A549 (cell line): Measurements from ENCODE around the gene CRBN. TPM values are rescaled to one million over a fixed set of nuclear protein-coding genes. Genes with fewer than 3 reads are reported as not detected.

Experiments used
- ATAC-seq, 2 experiments: fragments of 200-7000 bp in 1 of 2; fragments of >200 bp in 1 of 2; cut with Nextera tagmentation in 1 of 2; cut with Tn5 transposase in 1 of 2; 3 replicates each; pipeline versions ENCODE4 v1.8.0 to v1.9.1; 2018 to 2020; ENCODE audit warnings: mild to moderate bottlenecking in 1 of 2, moderate library complexity in 1 of 2
- CTCF ChIA-PET: fragments of 300-600 bp; sonication (Branson Sonifier 250); formaldehyde crosslinking; extraction: SDS; loops from one replicate; lab custom pipeline; 2021; ENCODE audit warnings: antibody characterized with exemption, inconsistent platforms; lab: Yijun Ruan, JAX
- POLR2A ChIA-PET: fragments of 350-600 bp; formaldehyde crosslinking; extraction: SDS; loops from one replicate; lab custom pipeline; 2021; ENCODE audit warnings: antibody characterized with exemption, inconsistent platforms; lab: Yijun Ruan, JAX
- DNase-seq, 2 experiments: peaks; one replicate each; pipeline versions ENCODE4 v3.0.0 to v3.0.0-alpha.2; 2011 to 2016; ENCODE audit warnings: low read depth in 1 of 2, low spot score in 1 of 2
- FAIRE-seq: peaks from 2 replicates; lab custom pipeline; 2011; peaks lifted over from hg19 to GRCh38; lab: Jason Lieb, UNC
- H3K27ac ChIP-seq, 2 experiments: fragments of >200 bp; sonication (Bioruptor Twin); formaldehyde crosslinking; 3 replicates each; pipeline ENCODE4 v1.5.1; 2016 to 2017
- H3K4me1 ChIP-seq: fragments of >200 bp; sonication (Bioruptor Twin); formaldehyde crosslinking; 3 replicates; pipeline ENCODE4 v1.6.1; 2016
- H3K4me2 ChIP-seq: fragments of >200 bp; sonication (Bioruptor Twin); formaldehyde crosslinking; 3 replicates; pipeline ENCODE4 v1.6.1; 2016
- H3K4me3 ChIP-seq: fragments of >200 bp; sonication (Bioruptor Twin); formaldehyde crosslinking; 3 replicates; pipeline ENCODE4 v1.5.1; 2016
- H3K9me3 ChIP-seq: fragments of >200 bp; sonication (Bioruptor Twin); formaldehyde crosslinking; 3 replicates; pipeline ENCODE4 v1.6.1; 2016
- BHLHE40 ChIP-seq: IDR thresholded peaks from 2 replicates; pipeline ENCODE4 v1.6.1; 2012; ENCODE audit warnings: low read depth, low read length, inconsistent platforms
- CBX2 ChIP-seq: fragments of 200-600 bp; sonication (generic); IDR thresholded peaks from 2 replicates; pipeline ENCODE4 v1.6.1; 2016; ENCODE audit warnings: low read depth, mild to moderate bottlenecking, borderline replicate concordance
- CEBPB ChIP-seq, 2 experiments: fragments of >200 bp in 1 of 2; sonication (Bioruptor Twin) in 1 of 2; formaldehyde crosslinking in 1 of 2; IDR thresholded peaks; 2 replicates each; pipeline ENCODE4 v1.6.1; 2012 to 2016
- CHD4 ChIP-seq: fragments of 200-600 bp; sonication (generic); IDR thresholded peaks from 2 replicates; pipeline ENCODE4 v1.6.1; 2016; ENCODE audit warnings: antibody characterized with exemption, mild to moderate bottlenecking, borderline replicate concordance
- FOSB ChIP-seq: fragments of 250-450 bp; sonication (Bioruptor Pico); IDR thresholded peaks from 2 replicates; pipeline ENCODE4 v1.5.0; 2020; ENCODE audit warnings: mild to moderate bottlenecking, moderate library complexity
- FOSL2 ChIP-seq, 2 experiments: fragments of 450-650 bp in 1 of 2; fragments of >200 bp in 1 of 2; sonication (Bioruptor Twin) in 1 of 2; formaldehyde crosslinking; IDR thresholded peaks; 2 replicates each; pipeline versions ENCODE4 v1.5.0 to v1.6.1; 2016 to 2020; ENCODE audit warnings: mild to moderate bottlenecking in 1 of 2, moderate library complexity in 1 of 2
- FOXS1 ChIP-seq: fragments of 250-450 bp; sonication (Bioruptor Pico); IDR thresholded peaks from 2 replicates; pipeline ENCODE4 v1.5.0; 2020; ENCODE audit warnings: mild to moderate bottlenecking, moderate library complexity
- HEYL ChIP-seq: fragments of 250-450 bp; sonication (Bioruptor Pico); IDR thresholded peaks from 2 replicates; pipeline ENCODE4 v1.8.0; 2021; ENCODE audit warnings: mild to moderate bottlenecking, moderate library complexity
- HOXA7 ChIP-seq: fragments of 250-450 bp; sonication (Bioruptor Pico); IDR thresholded peaks from 2 replicates; pipeline ENCODE4 v1.5.0; 2020; ENCODE audit warnings: mild to moderate bottlenecking, moderate library complexity
- JUNB ChIP-seq: fragments of >200 bp; sonication (Bioruptor Twin); formaldehyde crosslinking; IDR thresholded peaks from 2 replicates; pipeline ENCODE4 v1.6.1; 2016
- MAZ ChIP-seq: fragments of 150-350 bp; IDR thresholded peaks from 2 replicates; pipeline ENCODE4 v1.6.1; 2014; ENCODE audit warnings: antibody characterized with exemption, low read depth, low read length, borderline replicate concordance
- MYC ChIP-seq: IDR thresholded peaks from 2 replicates; pipeline ENCODE4 v1.6.1; 2012; ENCODE audit warnings: mild to moderate bottlenecking, inconsistent platforms, low read length, improper control_type of control experiment, borderline replicate concordance
- NPAS2 ChIP-seq: fragments of 250-450 bp; sonication (Bioruptor Pico); IDR thresholded peaks from 2 replicates; pipeline ENCODE4 v1.8.0; 2022; ENCODE audit warnings: mild to moderate bottlenecking, moderate library complexity, borderline replicate concordance
- PHF8 ChIP-seq: fragments of 200-600 bp; sonication (generic); IDR thresholded peaks from 2 replicates; pipeline ENCODE4 v1.6.1; 2016; ENCODE audit warnings: low read depth, mild to moderate bottlenecking, antibody characterized with exemption, moderate library complexity, borderline replicate concordance
- RCOR1 ChIP-seq: fragments of 150-350 bp; IDR thresholded peaks from 2 replicates; pipeline ENCODE4 v1.6.1; 2014; ENCODE audit warnings: antibody characterized with exemption, low read length, low read depth
- RNF2 ChIP-seq: fragments of 200-600 bp; sonication (generic); IDR thresholded peaks from 2 replicates; pipeline ENCODE4 v1.6.1; 2016; ENCODE audit warnings: low read depth, mild to moderate bottlenecking, antibody characterized with exemption, moderate library complexity, borderline replicate concordance
- SMC3 ChIP-seq: fragments of >200 bp; sonication (Bioruptor Twin); formaldehyde crosslinking; IDR thresholded peaks from 3 replicates; pipeline ENCODE4 v1.6.1; 2018; ENCODE audit warnings: inconsistent platforms
- SREBF2 ChIP-seq: fragments of 450-650 bp; IDR thresholded peaks from 2 replicates; pipeline ENCODE4 v1.6.1; 2014; ENCODE audit warnings: mild to moderate bottlenecking, moderate library complexity
- ZSCAN20 ChIP-seq: fragments of 250-450 bp; sonication (Bioruptor Pico); IDR thresholded peaks from 2 replicates; pipeline ENCODE4 v1.8.0; 2022; ENCODE audit warnings: mild to moderate bottlenecking, moderate library complexity
- WGBS: methylation state at CpG from one replicate; pipeline ENCODE4 v1.1.6; 2017; ENCODE audit errors: missing lambda C conversion rate; 5-methylcytosine and 5-hydroxymethylcytosine counted together
- polyA plus RNA-seq, 4 experiments: library from polyadenylated mRNA; depleted of rRNA in 3 of 4; stranded (reverse); fragments of >200 nt; fragmentation: RNase III in 1 of 4; extraction: RNeasy Plus Mini Kit Qiagen cat#74134 plus additional on column Dnase treatment in 1 of 4; gene quantifications; 2 replicates in 3 of 4; 3 replicates in 1 of 4; pipeline ENCODE4 v1.2.3, GENCODE V29; 2011 to 2017
- TF ChIP-seq, protein P1 (sequence below): IDR thresholded peaks from 2 replicates; pipeline ENCODE4 v1.6.1; 2012
- TF ChIP-seq, protein P2 (sequence below): fragments of >200 bp; sonication (Bioruptor Twin); formaldehyde crosslinking; IDR thresholded peaks from 3 replicates; pipeline ENCODE4 v1.6.1; 2016
- TF ChIP-seq, protein P3 (sequence below): fragments of >200 bp; sonication (Bioruptor Twin); formaldehyde crosslinking; IDR thresholded peaks from 2 replicates; pipeline ENCODE4 v1.6.1; 2016
- TF ChIP-seq, protein P4 (sequence below): fragments of >200 bp; sonication (Bioruptor Twin); formaldehyde crosslinking; IDR thresholded peaks from 3 replicates; pipeline ENCODE4 v1.5.1; 2016
- TF ChIP-seq, protein P5 (sequence below): fragments of 450-650 bp; IDR thresholded peaks from 2 replicates; pipeline ENCODE4 v1.6.1; 2014; ENCODE audit warnings: antibody characterized with exemption
- TF ChIP-seq, protein P6 (sequence below): fragments of 150-350 bp; IDR thresholded peaks from 2 replicates; pipeline ENCODE4 v1.6.1; 2014; ENCODE audit warnings: low read depth, mild to moderate bottlenecking, low read length
- TF ChIP-seq, protein P7 (sequence below): fragments of 250-450 bp; sonication (Bioruptor Pico); IDR thresholded peaks from 2 replicates; pipeline ENCODE4 v1.5.0; 2020; ENCODE audit warnings: low read depth, mild to moderate bottlenecking, moderate library complexity
- TF ChIP-seq, protein P8 (sequence below): IDR thresholded peaks from 2 replicates; pipeline ENCODE4 v1.6.1; 2012

The CRBN gene
- polyA plus RNA-seq, 2 of the 4 experiments (the other 2 are of a cell fraction) = 21.8 to 41.0 TPM

DNA sequence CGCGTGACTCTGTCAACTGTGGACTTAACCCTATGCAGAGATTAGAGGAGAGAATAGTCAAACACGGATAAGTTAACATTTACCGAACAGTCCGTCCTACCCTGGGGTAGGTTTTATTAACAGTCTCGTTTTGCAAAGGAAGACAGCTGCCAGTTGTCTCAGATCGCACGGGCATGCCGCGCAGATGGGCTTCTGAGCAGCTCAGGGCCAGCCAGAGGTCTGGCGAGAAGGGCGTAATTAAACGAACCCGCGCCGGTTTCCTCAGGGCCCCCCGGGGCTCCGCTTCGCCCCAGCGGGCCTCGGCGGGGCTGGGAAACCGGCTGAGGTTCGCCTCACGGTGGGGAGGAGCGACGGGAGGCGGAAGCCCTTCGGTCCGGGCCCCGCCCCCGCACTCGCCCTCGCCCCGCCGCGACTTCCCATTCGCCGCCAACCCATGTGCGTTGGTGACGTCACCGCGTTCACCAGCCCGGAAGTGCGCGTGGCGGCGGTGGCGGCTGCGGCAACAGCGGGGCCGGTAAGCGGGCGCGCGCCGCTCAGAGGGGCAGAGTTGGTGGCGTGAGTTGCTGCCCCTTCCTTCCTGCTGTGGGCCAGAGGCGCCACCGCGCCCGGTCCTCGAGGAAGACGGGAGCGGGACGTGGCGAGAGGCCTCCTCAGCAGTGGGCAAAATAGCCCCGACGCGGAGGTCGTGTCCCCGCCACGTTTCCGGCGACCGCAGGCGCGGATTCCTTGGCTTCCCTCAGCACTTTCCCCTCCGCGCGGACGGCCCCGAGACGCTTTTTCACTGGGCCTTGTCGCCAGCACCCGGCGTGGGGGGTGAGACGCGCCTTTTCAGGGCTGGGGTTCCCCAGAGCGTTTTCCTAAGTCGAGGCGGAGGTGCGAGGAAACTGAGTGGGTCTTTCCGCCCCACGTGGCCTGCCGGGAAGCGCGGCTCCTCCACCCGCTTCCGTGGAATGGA lies 52.7 kb downstream of the CRBN start, which contains the start of gene TRNT1 (continued):
- TF ChIP-seq, protein P1, sequence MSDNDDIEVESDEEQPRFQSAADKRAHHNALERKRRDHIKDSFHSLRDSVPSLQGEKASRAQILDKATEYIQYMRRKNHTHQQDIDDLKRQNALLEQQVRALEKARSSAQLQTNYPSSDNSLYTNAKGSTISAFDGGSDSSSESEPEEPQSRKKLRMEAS = peak; percentile 93
- TF ChIP-seq BHLHE40 (no peak), SREBF2 (no peak), MAZ (no peak), NPAS2 (no peak)
- TF ChIP-seq, protein P2, sequence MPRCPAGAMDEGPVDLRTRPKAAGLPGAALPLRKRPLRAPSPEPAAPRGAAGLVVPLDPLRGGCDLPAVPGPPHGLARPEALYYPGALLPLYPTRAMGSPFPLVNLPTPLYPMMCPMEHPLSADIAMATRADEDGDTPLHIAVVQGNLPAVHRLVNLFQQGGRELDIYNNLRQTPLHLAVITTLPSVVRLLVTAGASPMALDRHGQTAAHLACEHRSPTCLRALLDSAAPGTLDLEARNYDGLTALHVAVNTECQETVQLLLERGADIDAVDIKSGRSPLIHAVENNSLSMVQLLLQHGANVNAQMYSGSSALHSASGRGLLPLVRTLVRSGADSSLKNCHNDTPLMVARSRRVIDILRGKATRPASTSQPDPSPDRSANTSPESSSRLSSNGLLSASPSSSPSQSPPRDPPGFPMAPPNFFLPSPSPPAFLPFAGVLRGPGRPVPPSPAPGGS = peak; percentile 82; the same call in 2 of the 3 replicates
- TF ChIP-seq, protein P3, sequence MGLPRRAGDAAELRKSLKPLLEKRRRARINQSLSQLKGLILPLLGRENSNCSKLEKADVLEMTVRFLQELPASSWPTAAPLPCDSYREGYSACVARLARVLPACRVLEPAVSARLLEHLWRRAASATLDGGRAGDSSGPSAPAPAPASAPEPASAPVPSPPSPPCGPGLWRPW = no peak
- TF ChIP-seq, protein P4, sequence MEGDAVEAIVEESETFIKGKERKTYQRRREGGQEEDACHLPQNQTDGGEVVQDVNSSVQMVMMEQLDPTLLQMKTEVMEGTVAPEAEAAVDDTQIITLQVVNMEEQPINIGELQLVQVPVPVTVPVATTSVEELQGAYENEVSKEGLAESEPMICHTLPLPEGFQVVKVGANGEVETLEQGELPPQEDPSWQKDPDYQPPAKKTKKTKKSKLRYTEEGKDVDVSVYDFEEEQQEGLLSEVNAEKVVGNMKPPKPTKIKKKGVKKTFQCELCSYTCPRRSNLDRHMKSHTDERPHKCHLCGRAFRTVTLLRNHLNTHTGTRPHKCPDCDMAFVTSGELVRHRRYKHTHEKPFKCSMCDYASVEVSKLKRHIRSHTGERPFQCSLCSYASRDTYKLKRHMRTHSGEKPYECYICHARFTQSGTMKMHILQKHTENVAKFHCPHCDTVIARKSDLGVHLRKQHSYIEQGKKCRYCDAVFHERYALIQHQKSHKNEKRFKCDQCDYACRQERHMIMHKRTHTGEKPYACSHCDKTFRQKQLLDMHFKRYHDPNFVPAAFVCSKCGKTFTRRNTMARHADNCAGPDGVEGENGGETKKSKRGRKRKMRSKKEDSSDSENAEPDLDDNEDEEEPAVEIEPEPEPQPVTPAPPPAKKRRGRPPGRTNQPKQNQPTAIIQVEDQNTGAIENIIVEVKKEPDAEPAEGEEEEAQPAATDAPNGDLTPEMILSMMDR = no peak
- TF ChIP-seq, protein P5, sequence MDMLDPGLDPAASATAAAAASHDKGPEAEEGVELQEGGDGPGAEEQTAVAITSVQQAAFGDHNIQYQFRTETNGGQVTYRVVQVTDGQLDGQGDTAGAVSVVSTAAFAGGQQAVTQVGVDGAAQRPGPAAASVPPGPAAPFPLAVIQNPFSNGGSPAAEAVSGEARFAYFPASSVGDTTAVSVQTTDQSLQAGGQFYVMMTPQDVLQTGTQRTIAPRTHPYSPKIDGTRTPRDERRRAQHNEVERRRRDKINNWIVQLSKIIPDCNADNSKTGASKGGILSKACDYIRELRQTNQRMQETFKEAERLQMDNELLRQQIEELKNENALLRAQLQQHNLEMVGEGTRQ = peak; percentile 70
- TF ChIP-seq, all 56 proteins: peak for 12

DNA sequence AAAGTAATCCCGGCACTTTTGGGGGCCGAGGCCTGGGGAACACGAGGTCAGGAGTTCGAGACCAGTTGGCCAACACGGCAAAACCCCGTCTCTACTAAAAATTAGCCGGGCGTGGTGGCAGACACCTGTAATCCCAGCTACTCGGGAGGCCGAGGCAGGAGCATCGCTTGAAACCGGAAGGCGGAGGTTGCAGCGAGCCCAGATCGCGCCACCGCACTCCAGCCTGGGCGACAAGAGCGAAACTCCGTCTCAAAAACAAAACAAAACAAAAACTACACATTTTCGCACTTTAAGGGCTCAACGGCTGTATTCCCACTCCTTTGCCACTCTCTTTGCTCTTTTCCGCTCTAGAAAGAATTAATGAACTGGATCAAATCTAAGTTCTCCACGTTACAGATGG lies 53.5 kb downstream of the CRBN start:
- TF ChIP-seq ZSCAN20 (CRISPR knock-in tag) = no peak
- no peak for TF ChIP-seq JUNB
- TF ChIP-seq FOXS1 = no peak
- TF ChIP-seq RNF2 = no peak
- TF ChIP-seq FOSB (CRISPR knock-in tag) = no peak
- no peak for TF ChIP-seq SREBF2
- TF ChIP-seq CHD4 = no peak
- no peak for TF ChIP-seq HEYL
- TF ChIP-seq PHF8 = no peak
- TF ChIP-seq SMC3 = no peak
- TF ChIP-seq, protein P1 = no peak
- TF ChIP-seq FOSL2 (IDR thresholded peaks at IDR 0.05) = no peak
- TF ChIP-seq FOSL2 (CRISPR knock-in tag; IDR thresholded peaks at IDR 0.05) = no peak
- TF ChIP-seq CBX2 = no peak
- TF ChIP-seq, protein P6, sequence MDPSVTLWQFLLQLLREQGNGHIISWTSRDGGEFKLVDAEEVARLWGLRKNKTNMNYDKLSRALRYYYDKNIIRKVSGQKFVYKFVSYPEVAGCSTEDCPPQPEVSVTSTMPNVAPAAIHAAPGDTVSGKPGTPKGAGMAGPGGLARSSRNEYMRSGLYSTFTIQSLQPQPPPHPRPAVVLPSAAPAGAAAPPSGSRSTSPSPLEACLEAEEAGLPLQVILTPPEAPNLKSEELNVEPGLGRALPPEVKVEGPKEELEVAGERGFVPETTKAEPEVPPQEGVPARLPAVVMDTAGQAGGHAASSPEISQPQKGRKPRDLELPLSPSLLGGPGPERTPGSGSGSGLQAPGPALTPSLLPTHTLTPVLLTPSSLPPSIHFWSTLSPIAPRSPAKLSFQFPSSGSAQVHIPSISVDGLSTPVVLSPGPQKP = no peak
- no peak for TF ChIP-seq CEBPB (IDR thresholded peaks at IDR 0.05)
- TF ChIP-seq, protein P7, sequence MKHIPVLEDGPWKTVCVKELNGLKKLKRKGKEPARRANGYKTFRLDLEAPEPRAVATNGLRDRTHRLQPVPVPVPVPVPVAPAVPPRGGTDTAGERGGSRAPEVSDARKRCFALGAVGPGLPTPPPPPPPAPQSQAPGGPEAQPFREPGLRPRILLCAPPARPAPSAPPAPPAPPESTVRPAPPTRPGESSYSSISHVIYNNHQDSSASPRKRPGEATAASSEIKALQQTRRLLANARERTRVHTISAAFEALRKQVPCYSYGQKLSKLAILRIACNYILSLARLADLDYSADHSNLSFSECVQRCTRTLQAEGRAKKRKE = no peak
- no peak for TF ChIP-seq HOXA7
- TF ChIP-seq, protein P8, sequence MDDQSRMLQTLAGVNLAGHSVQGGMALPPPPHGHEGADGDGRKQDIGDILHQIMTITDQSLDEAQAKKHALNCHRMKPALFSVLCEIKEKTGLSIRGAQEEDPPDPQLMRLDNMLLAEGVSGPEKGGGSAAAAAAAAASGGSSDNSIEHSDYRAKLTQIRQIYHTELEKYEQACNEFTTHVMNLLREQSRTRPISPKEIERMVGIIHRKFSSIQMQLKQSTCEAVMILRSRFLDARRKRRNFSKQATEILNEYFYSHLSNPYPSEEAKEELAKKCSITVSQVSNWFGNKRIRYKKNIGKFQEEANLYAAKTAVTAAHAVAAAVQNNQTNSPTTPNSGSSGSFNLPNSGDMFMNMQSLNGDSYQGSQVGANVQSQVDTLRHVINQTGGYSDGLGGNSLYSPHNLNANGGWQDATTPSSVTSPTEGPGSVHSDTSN = no peak
- no peak for TF ChIP-seq MYC
- no peak for TF ChIP-seq RCOR1
- no peaks in the 10 kb centered on the region for H3K9me3 ChIP-seq
- DNase-seq = no peak
- FAIRE-seq = no peak
- peaks cover 12% of the 10 kb centered on the region for H3K4me1 ChIP-seq
- H3K4me3 ChIP-seq = peak overlapping the region; percentile 72
- ChIA-PET CTCF (no interaction called here), POLR2A (no interaction called here)
- H3K4me2 ChIP-seq = peak overlapping the region; percentile 89
- peak overlapping the region; percentile 86 to 94 for H3K27ac ChIP-seq
- 88% methylated on average over 24 of the region's 24 CpGs for WGBS
- no peak for ATAC-seq
